Measurements from ENCODE around the gene OR5K3.
"Not testable (repeated sequence)": the region's sequence is repeated elsewhere in the genome, so short reads cannot be mapped to it uniquely, and the experiment has no call there.

OR5K3 gene

GRCh38 chr3:98390366-98390765 lies at the start of gene OR5K3:
TSS of gene OR5K3 (plus strand) at chr3:98390666. CDS start at chr3:98390666, 0 bp downstream.
- no peak for DNase-seq

- no peak for DNase-seq
These were observed 48.7 kb upstream of the OR5K3 start for GRCh38 chr3:98341758-98342157.

- peak; percentile 46 to 51 for DNase-seq
These were observed 46.6 kb upstream of the OR5K3 start for GRCh38 chr3:98343647-98344507.

GRCh38 chr3:98350082-98350481 lies 40.4 kb upstream of the OR5K3 start:
- DNase-seq, result no peak

GRCh38 chr3:98353554-98353953 lies 36.9 kb upstream of the OR5K3 start, which contains the start of gene OR5K4:
TSS of gene OR5K4 (plus strand) at chr3:98353854. CDS start at chr3:98353854, 0 bp downstream.
- DNase-seq, result no peak

- DNase-seq, result no peak
These were observed 31.2 kb upstream of the OR5K3 start for GRCh38 chr3:98359250-98359649.

GRCh38 chr3:98359993-98360675 lies 30.3 kb upstream of the OR5K3 start:
- DNase-seq, result no peak

- DNase-seq, result no peak
These were observed 29.8 kb upstream of the OR5K3 start for GRCh38 chr3:98360681-98361080.

GRCh38 chr3:98361289-98361688 lies 29.2 kb upstream of the OR5K3 start:
- DNase-seq, result no peak

GRCh38 chr3:98367464-98368246 lies 22.8 kb upstream of the OR5K3 start:
- no peak for DNase-seq

- no peak for DNase-seq
These were observed 19.3 kb upstream of the OR5K3 start for GRCh38 chr3:98371186-98371585.

GRCh38 chr3:98371853-98372252 lies 18.6 kb upstream of the OR5K3 start:
- DNase-seq, result no peak

- no peak for DNase-seq
These were observed 18.0 kb upstream of the OR5K3 start for GRCh38 chr3:98372445-98372844.

- no peak for DNase-seq
These were observed 13.8 kb upstream of the OR5K3 start for GRCh38 chr3:98376631-98377030.

GRCh38 chr3:98388147-98388546 lies 2.3 kb upstream of the OR5K3 start:
- DNase-seq, result no peak

GRCh38 chr3:98395101-98395500 lies 4.6 kb downstream of the OR5K3 start:
- no peak for DNase-seq

- not testable (repeated sequence) for DNase-seq
These were observed 6.0 kb downstream of the OR5K3 start for GRCh38 chr3:98396482-98396881.

GRCh38 chr3:98398513-98398912 lies 8.0 kb downstream of the OR5K3 start:
- DNase-seq, result no peak

- no peak for DNase-seq
These were observed 12.0 kb downstream of the OR5K3 start for GRCh38 chr3:98402507-98402906.

GRCh38 chr3:98404010-98404409 lies 13.5 kb downstream of the OR5K3 start:
- no peak for DNase-seq

GRCh38 chr3:98406034-98406433 lies 15.6 kb downstream of the OR5K3 start:
- no peak for DNase-seq

- DNase-seq, result no peak
These were observed 42.1 kb downstream of the OR5K3 start for GRCh38 chr3:98432575-98432974.

GRCh38 chr3:98433764-98434163 lies 43.3 kb downstream of the OR5K3 start:
- DNase-seq, result no peak

Data from NCI-H2081 (cell line).